RPMI7951 (cell line): ENCODE results near the gene UGT2A1. TPM values are rescaled to one million over a fixed set of nuclear protein-coding genes. Genes with fewer than 3 reads are reported as not detected.
"Not testable (repeated sequence)": the region's sequence is repeated elsewhere in the genome, so short reads cannot be mapped to it uniquely, and the experiment has no call there.

Experiments
- DNase-seq: peaks from one replicate; pipeline ENCODE4 v3.0.0-alpha.2; 2012; ENCODE audit warnings: low read depth
- total RNA-seq: library from RNA; depleted of rRNA; stranded (reverse); fragments of >200 nt; shearing (Covaris generic); gene quantifications from 2 replicates; pipeline ENCODE4 v1.2.3, GENCODE V29; 2014; rRNA removed

UGT2A1 gene
- total RNA-seq = not detected in 2 replicates

- DNase-seq = no peak
Observed at GRCh38 chr4:69653147-69653546, at the start of gene UGT2A1. Gene UGT2A1, minus strand, starts transcription at chr4:69653247. Its CDS starts 5,603 bp downstream, at chr4:69647644.

GRCh38 chr4:69702201-69702600, 49.2 kb upstream of the UGT2A1 start:
- DNase-seq = no peak

GRCh38 chr4:69701696-69702095, 48.6 kb upstream of the UGT2A1 start:
- no peak for DNase-seq

GRCh38 chr4:69697536-69698242, 44.6 kb upstream of the UGT2A1 start:
- DNase-seq = no peak

- DNase-seq = peak; percentile 10
Observed at GRCh38 chr4:69689599-69689998, 36.6 kb upstream of the UGT2A1 start.

GRCh38 chr4:69684804-69685203, 31.8 kb upstream of the UGT2A1 start:
- DNase-seq = no peak

- DNase-seq = no peak
Observed at GRCh38 chr4:69668680-69669079, 15.6 kb upstream of the UGT2A1 start.

- DNase-seq = not testable (repeated sequence)
Observed at GRCh38 chr4:69664009-69664408, 11.0 kb upstream of the UGT2A1 start.

- DNase-seq = not testable (repeated sequence)
Observed at GRCh38 chr4:69661130-69661803, 8.2 kb upstream of the UGT2A1 start.

- DNase-seq = no peak
Observed at GRCh38 chr4:69658133-69658532, 5.1 kb upstream of the UGT2A1 start.

GRCh38 chr4:69656653-69657158, 3.7 kb upstream of the UGT2A1 start:
- DNase-seq = no peak

GRCh38 chr4:69650872-69651271, 2.2 kb downstream of the UGT2A1 start:
- DNase-seq = no peak

- no peak for DNase-seq
Observed at GRCh38 chr4:69649629-69650028, 3.4 kb downstream of the UGT2A1 start.

GRCh38 chr4:69649207-69649606, 3.8 kb downstream of the UGT2A1 start:
- DNase-seq = no peak

- DNase-seq = no peak
Observed at GRCh38 chr4:69642961-69643360, 10.1 kb downstream of the UGT2A1 start.

GRCh38 chr4:69640289-69640688, 12.8 kb downstream of the UGT2A1 start:
- no peak for DNase-seq

GRCh38 chr4:69639542-69639941, 13.5 kb downstream of the UGT2A1 start, which contains the start of gene UGT2A2:
Gene UGT2A2, minus strand, starts transcription at chr4:69639642. Its CDS starts 2 bp downstream, at chr4:69639640.
- no peak for DNase-seq

GRCh38 chr4:69617083-69617694, 35.9 kb downstream of the UGT2A1 start:
- peak; percentile 0 for DNase-seq

- DNase-seq = no peak
Observed at GRCh38 chr4:69610484-69610883, 42.6 kb downstream of the UGT2A1 start.

- no peak for DNase-seq
Observed at GRCh38 chr4:69601065-69601464, 52.0 kb downstream of the UGT2A1 start.

GRCh38 chr4:69600013-69600412, 53.0 kb downstream of the UGT2A1 start:
- no peak for DNase-seq

- no peak for DNase-seq
Observed at GRCh38 chr4:69594382-69594781, 58.7 kb downstream of the UGT2A1 start.

GRCh38 chr4:69591364-69591763, 61.7 kb downstream of the UGT2A1 start:
- no peak for DNase-seq
